ENCODE measurements around the gene SNTG2.
"Not testable (repeated sequence)": the region's sequence is repeated elsewhere in the genome, so short reads cannot be mapped to it uniquely, and the experiment has no call there.

The SNTG2 gene

GRCh38 chr2:1192121-1192520, 241.5 kb downstream of the SNTG2 start:
- DNase-seq (ENCODE audit: low read depth) = no peak

- no peak for DNase-seq (ENCODE audit: low read depth)
Measured at GRCh38 chr2:1193801-1194200, 243.2 kb downstream of the SNTG2 start.

GRCh38 chr2:1203772-1204171, 253.1 kb downstream of the SNTG2 start:
- DNase-seq (ENCODE audit: low read depth) = no peak

GRCh38 chr2:1205853-1206252, 255.2 kb downstream of the SNTG2 start:
- no peak for DNase-seq (ENCODE audit: low read depth)

- DNase-seq (ENCODE audit: low read depth) = no peak
Measured at GRCh38 chr2:1207962-1208510, 257.4 kb downstream of the SNTG2 start.

GRCh38 chr2:1208522-1208921, 257.9 kb downstream of the SNTG2 start:
- DNase-seq (ENCODE audit: low read depth) = no peak

GRCh38 chr2:1209246-1209645, 258.6 kb downstream of the SNTG2 start:
- no peak for DNase-seq (ENCODE audit: low read depth)

- no peak for DNase-seq (ENCODE audit: low read depth)
Measured at GRCh38 chr2:1209761-1210160, 259.1 kb downstream of the SNTG2 start.

GRCh38 chr2:1210352-1210751, 259.7 kb downstream of the SNTG2 start:
- DNase-seq (ENCODE audit: low read depth) = no peak

GRCh38 chr2:1219901-1220573, 269.4 kb downstream of the SNTG2 start:
- no peak for DNase-seq (ENCODE audit: low read depth)

- no peak for DNase-seq (ENCODE audit: low read depth)
Measured at GRCh38 chr2:1222056-1222455, 271.4 kb downstream of the SNTG2 start.

- DNase-seq (ENCODE audit: low read depth) = no peak
Measured at GRCh38 chr2:1223791-1224190, 273.1 kb downstream of the SNTG2 start.

GRCh38 chr2:1224901-1225300, 274.3 kb downstream of the SNTG2 start:
- no peak for DNase-seq (ENCODE audit: low read depth)

GRCh38 chr2:1226766-1227165, 276.1 kb downstream of the SNTG2 start:
- DNase-seq (ENCODE audit: low read depth) = no peak

- no peak for DNase-seq (ENCODE audit: low read depth)
Measured at GRCh38 chr2:1227274-1227900, 276.7 kb downstream of the SNTG2 start.

GRCh38 chr2:1229596-1229995, 278.9 kb downstream of the SNTG2 start:
- DNase-seq (ENCODE audit: low read depth) = not testable (repeated sequence)

- DNase-seq (ENCODE audit: low read depth) = no peak
Measured at GRCh38 chr2:1230155-1230893, 279.7 kb downstream of the SNTG2 start.

- DNase-seq (ENCODE audit: low read depth) = no peak
Measured at GRCh38 chr2:1231466-1232063, 280.9 kb downstream of the SNTG2 start.

- DNase-seq (ENCODE audit: low read depth) = no peak
Measured at GRCh38 chr2:1233281-1233680, 282.6 kb downstream of the SNTG2 start.

- no peak for DNase-seq (ENCODE audit: low read depth)
Measured at GRCh38 chr2:1234731-1235308, 284.2 kb downstream of the SNTG2 start.

- DNase-seq (ENCODE audit: low read depth) = no peak
Measured at GRCh38 chr2:1235806-1236205, 285.2 kb downstream of the SNTG2 start.

- no peak for DNase-seq (ENCODE audit: low read depth)
Measured at GRCh38 chr2:1236606-1237005, 286.0 kb downstream of the SNTG2 start.

Data from fibroblast of the conjunctiva (primary cell).